HFF-Myc (cell line): ENCODE measurements around the gene PAPOLG.

Experiments used
- DNase-seq: peaks from one replicate; pipeline ENCODE4 v3.0.0-alpha.2; 2011; ENCODE audit warnings: low read depth; ENCODE audit errors: extremely low read depth
- H3K4me3 ChIP-seq: replicated peaks from 2 replicates; pipeline ENCODE4 v1.5.1; 2011; ENCODE audit warnings: low read depth, mild to moderate bottlenecking, control low read depth, low read length
- CTCF ChIP-seq: IDR thresholded peaks from 2 replicates; pipeline ENCODE4 v1.5.1; 2012; ENCODE audit warnings: mild to moderate bottlenecking, low read depth, low read length, control low read depth; ENCODE audit errors: missing control alignments

Gene PAPOLG

DNA sequence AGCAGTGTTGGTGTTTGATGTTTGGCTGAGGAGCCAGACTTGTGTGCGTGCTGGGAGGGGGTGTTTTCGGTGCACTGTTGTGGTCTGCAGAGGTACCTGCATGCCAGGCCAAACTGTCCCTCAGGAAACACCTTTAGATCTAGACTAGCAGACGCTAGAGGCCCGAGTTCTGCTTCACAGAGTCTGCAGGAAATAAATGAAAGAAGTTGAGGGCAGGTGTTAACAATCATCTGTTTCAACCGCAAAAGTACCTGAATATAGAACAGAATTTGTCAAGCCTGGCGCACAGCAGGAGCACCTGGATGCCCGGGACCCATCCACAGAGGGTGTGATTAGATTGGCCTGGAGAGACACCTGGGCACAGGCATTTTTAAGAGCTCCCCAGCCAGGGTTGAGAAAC is 84.8 kb downstream of the PAPOLG start:
- DNase-seq, result no peak
- H3K4me3 ChIP-seq, result no peak overlapping the region
- no peak for TF ChIP-seq CTCF

DNA sequence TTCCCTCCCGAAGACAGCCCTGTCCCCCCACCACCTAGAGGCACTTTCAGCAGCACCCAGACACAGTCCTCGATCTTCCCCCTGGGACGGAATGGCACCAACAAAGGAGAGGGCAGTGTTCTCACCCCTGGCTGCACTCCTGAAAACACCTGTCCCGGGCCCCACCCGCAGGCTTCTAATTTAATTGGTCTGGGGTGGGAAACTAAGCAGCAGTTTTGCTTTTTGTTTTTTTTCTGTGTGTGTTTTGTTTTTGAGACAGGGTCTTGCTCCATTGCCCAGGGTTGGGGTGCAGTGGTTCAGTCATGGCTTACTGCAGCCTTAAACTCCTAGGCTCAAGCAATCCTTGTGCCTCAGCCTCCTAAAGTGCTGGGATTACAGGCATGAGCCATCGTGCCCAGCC is 86.9 kb downstream of the PAPOLG start:
- no peak for DNase-seq
- H3K4me3 ChIP-seq, result no peak overlapping the region
- TF ChIP-seq CTCF, result no peak

- TF ChIP-seq CTCF, result no peak
- H3K4me3 ChIP-seq, result no peak overlapping the region
- no peak for DNase-seq
Measured at GRCh38 chr2:60844105-60844504, 88.0 kb downstream of the PAPOLG start.

GRCh38 chr2:60847854-60848253 is 91.8 kb downstream of the PAPOLG start:
- H3K4me3 ChIP-seq, result no peak overlapping the region
- DNase-seq, result no peak
- TF ChIP-seq CTCF, result no peak
